Posterior vena cava (tissue), 2 donors: ENCODE measurements around the gene PLAAT2. TPM values are rescaled to one million over a fixed set of nuclear protein-coding genes. Genes with fewer than 3 reads are reported as not detected.
"Not testable (repeated sequence)": the region's sequence is repeated elsewhere in the genome, so short reads cannot be mapped to it uniquely, and the experiment has no call there.

Experiments
- DNase-seq: peaks from one replicate; pipeline ENCODE4 v3.0.0-alpha.2; 2020; ENCODE audit warnings: low spot score
- intact Hi-C, 2 donors: fragments of 100-400 bp; cut with DNase I; formaldehyde crosslinking; loops; one replicate each; pipeline versions ENCODE4 v1.14.1 to v1.14.2; 2022 to 2023
- total RNA-seq, 2 donors: library from RNA; stranded (reverse); fragmentation: NEBNext Ultra II Directional; extraction: Animal tissue kit (Norgen Biotek cat#: 25700); gene quantifications; one replicate each; pipeline ENCODE4 v1.2.1, GENCODE V29; 2021
- donor health status: DM: yes; HTN: yes; CAD: no.
- donor health status: DM: yes; HTN: yes; CAD: no.

Gene PLAAT2
- total RNA-seq, 2 donors from 2014 or later: not detected

- DNase-seq: no peak
- intact Hi-C loops: no loop called here
Measured at GRCh38 chr11:63530021-63530420, 33.2 kb downstream of the PLAAT2 start.

GRCh38 chr11:63529373-63529772 lies 33.8 kb downstream of the PLAAT2 start:
- DNase-seq: not testable (repeated sequence)
- intact Hi-C loops: loop anchor here in 1 of 2 donors (2.0 kb wide), 1 partner anchor 75 kb away; no protein-coding TSS in a partner anchor

- intact Hi-C loops: loop anchor here in 1 of 2 donors (2.0 kb wide), 1 partner anchor 74 kb away; no protein-coding TSS in a partner anchor
- not testable (repeated sequence) for DNase-seq
Measured at GRCh38 chr11:63528729-63529278, 34.4 kb downstream of the PLAAT2 start.

- DNase-seq: not testable (repeated sequence)
- intact Hi-C loops: loop anchor here in 1 of 2 donors (2.0 kb wide), 1 partner anchor 73 kb away; no protein-coding TSS in a partner anchor
Measured at GRCh38 chr11:63528156-63528555, 35.0 kb downstream of the PLAAT2 start.

GRCh38 chr11:63527667-63528066 lies 35.5 kb downstream of the PLAAT2 start:
- intact Hi-C loops: loop anchor here in 1 of 2 donors (2.0 kb wide), 1 partner anchor 73 kb away; no protein-coding TSS in a partner anchor
- DNase-seq: no peak

- intact Hi-C loops: no loop called here
- DNase-seq: no peak
Measured at GRCh38 chr11:63523151-63523550, 40.0 kb downstream of the PLAAT2 start.

- intact Hi-C loops: no loop called here
Measured at GRCh38 chr11:63521896-63522295, 41.3 kb downstream of the PLAAT2 start.

GRCh38 chr11:63520606-63521170 lies 42.5 kb downstream of the PLAAT2 start:
- intact Hi-C loops: no loop called here
- no peak for DNase-seq

More at GRCh38 chr11:63521896-63522295, 41.3 kb downstream of the PLAAT2 start:
- no peak for DNase-seq

GRCh38 chr11:63518548-63518947 lies 44.6 kb downstream of the PLAAT2 start:
- intact Hi-C loops: no loop called here

GRCh38 chr11:63517156-63517555 lies 46.0 kb downstream of the PLAAT2 start:
- intact Hi-C loops: no loop called here
- no peak for DNase-seq

More at GRCh38 chr11:63518548-63518947, 44.6 kb downstream of the PLAAT2 start:
- DNase-seq: no peak

GRCh38 chr11:63516109-63516508 lies 47.1 kb downstream of the PLAAT2 start:
- no peak for DNase-seq
- intact Hi-C loops: no loop called here

- no peak for DNase-seq
- intact Hi-C loops: loop anchor here in 1 of 2 donors (5.0 kb wide), 1 partner anchor 1596 kb away; the partner anchor contains the start of gene RAB3IL1
Measured at GRCh38 chr11:63512816-63513215, 50.4 kb downstream of the PLAAT2 start.

- intact Hi-C loops: loop anchor here in 1 of 2 donors (5.0 kb wide), 1 partner anchor 1594 kb away; the partner anchor contains the start of gene RAB3IL1
- no peak for DNase-seq
Measured at GRCh38 chr11:63511048-63511748, 52.0 kb downstream of the PLAAT2 start.

GRCh38 chr11:63510360-63511047 lies 52.7 kb downstream of the PLAAT2 start:
- DNase-seq: no peak
- intact Hi-C loops: loop anchor here in 1 of 2 donors (5.0 kb wide), 1 partner anchor 1593 kb away; the partner anchor contains the start of gene RAB3IL1

- intact Hi-C loops: no loop called here
- DNase-seq: no peak
Measured at GRCh38 chr11:63508745-63509144, 54.4 kb downstream of the PLAAT2 start.

GRCh38 chr11:63508009-63508408 lies 55.2 kb downstream of the PLAAT2 start:
- no peak for DNase-seq
- intact Hi-C loops: no loop called here

- DNase-seq: no peak
- intact Hi-C loops: no loop called here
Measured at GRCh38 chr11:63507511-63507910, 55.7 kb downstream of the PLAAT2 start.

- no peak for DNase-seq
- intact Hi-C loops: no loop called here
Measured at GRCh38 chr11:63506876-63507275, 56.3 kb downstream of the PLAAT2 start.

GRCh38 chr11:63505857-63506528 lies 57.2 kb downstream of the PLAAT2 start, which contains the start of gene LGALS12:
LGALS12 (plus strand) TSS chr11:63506084; CDS start chr11:63506459, 375 bp downstream.
- DNase-seq: no peak
- intact Hi-C loops: no loop called here
